B cell (primary cell): ENCODE measurements around the gene DPH1. TPM values are rescaled to one million over a fixed set of nuclear protein-coding genes. Genes with fewer than 3 reads are reported as not detected.

ENCODE experiments used
- ATAC-seq: fragments of 200-7000 bp; cut with Tn5 transposase; one replicate; pipeline ENCODE4 v1.10.0; 2021; ENCODE audit warnings: low read depth, mild to moderate bottlenecking, moderate number of reproducible peaks, moderate library complexity
- CTCF ChIA-PET: fragments of 350-600 bp; sonication (Branson Sonifier 250); formaldehyde crosslinking; loops from one replicate; lab custom pipeline; 2021; ENCODE audit warnings: antibody characterized with exemption, inconsistent platforms; lab: Charles Lee
- POLR2A ChIA-PET: fragments of 350-600 bp; sonication (Branson Sonifier 250); formaldehyde crosslinking; loops from one replicate; lab custom pipeline; 2021; ENCODE audit warnings: antibody characterized with exemption; lab: Charles Lee
- DNase-seq: peaks from one replicate; pipeline ENCODE4 v3.0.0; 2013
- H2AFZ ChIP-seq: 2 replicates; pipeline ENCODE4 v1.6.1; 2012; ENCODE audit warnings: mild to moderate bottlenecking, low read depth, low read length; ENCODE audit not compliant: insufficient read depth, poor library complexity, severe bottlenecking
- H3K27ac ChIP-seq, 2 donors: 1 replicate in 1 of 2; 2 replicates in 1 of 2; pipeline ENCODE4 v1.5.1; 2012 to 2013; ENCODE audit warnings: low read length in 2 of 2, mild to moderate bottlenecking in 2 of 2, moderate library complexity in 1 of 2
- H3K27me3 ChIP-seq, 4 experiments: fragments of 200-600 bp in 1 of 4; sonication (generic) in 1 of 4; replicated peaks in 1 of 4; 1 replicate in 2 of 4; 2 replicates in 2 of 4; pipeline versions ENCODE4 v1.6.1 to v1.7.0; 2013 to 2016; ENCODE audit warnings: low read length in 3 of 4, mild to moderate bottlenecking in 2 of 4, mixed read lengths in 1 of 4, moderate library complexity in 1 of 4; ENCODE audit not compliant: insufficient read depth in 4 of 4, control insufficient read depth in 3 of 4; ENCODE audit errors: control extremely low read depth in 1 of 4
- H3K36me3 ChIP-seq, 2 experiments: replicated peaks in 1 of 2; 1 replicate in 1 of 2; 2 replicates in 1 of 2; pipeline versions ENCODE4 v1.6.1 to v1.7.1; 2013; ENCODE audit warnings: low read length in 1 of 2; ENCODE audit not compliant: insufficient read depth in 2 of 2, control insufficient read depth in 1 of 2; ENCODE audit errors: control extremely low read depth in 1 of 2, extremely low read depth in 1 of 2
- H3K4me1 ChIP-seq, 2 donors: fragments of 200-600 bp in 1 of 2; sonication (generic) in 1 of 2; 1 replicate in 1 of 2; 2 replicates in 1 of 2; pipeline versions ENCODE4 v1.5.1 to v1.6.1; 2013 to 2017; ENCODE audit warnings: low read length in 2 of 2; ENCODE audit not compliant: control insufficient read depth in 2 of 2, insufficient read depth in 2 of 2
- H3K4me2 ChIP-seq: replicated peaks from 2 replicates; pipeline ENCODE3; 2012; ENCODE audit warnings: mild to moderate bottlenecking, low read depth, low read length; ENCODE audit not compliant: poor library complexity, severe bottlenecking
- H3K4me3 ChIP-seq, 5 experiments: fragments of 200-600 bp in 1 of 5; sonication (generic) in 1 of 5; 1 replicate in 3 of 5; 2 replicates in 2 of 5; pipeline versions ENCODE4 v1.5.1 to v1.7.0; 2011 to 2016; ENCODE audit warnings: low read length in 4 of 5, mild to moderate bottlenecking in 4 of 5, low read depth in 2 of 5, control low read depth in 1 of 5, moderate library complexity in 1 of 5; ENCODE audit not compliant: insufficient read depth in 1 of 5; ENCODE audit errors: control extremely low read depth in 1 of 5, extremely low read depth in 1 of 5
- H3K79me2 ChIP-seq: fragments of 200-600 bp; sonication (generic); one replicate; pipeline ENCODE4 v1.6.0; 2016; ENCODE audit warnings: low read length; ENCODE audit not compliant: control insufficient read depth, insufficient read depth
- H3K9ac ChIP-seq: fragments of 200-600 bp; sonication (generic); 2 replicates; pipeline ENCODE4 v1.6.1; 2017; ENCODE audit warnings: mild to moderate bottlenecking, low read length, moderate library complexity
- H3K9me3 ChIP-seq, 3 donors: one replicate each; pipeline versions ENCODE4 v1.6.1 to v1.7.1; 2013; ENCODE audit warnings: low read length in 2 of 3; ENCODE audit not compliant: control insufficient read depth in 2 of 3, insufficient read depth in 1 of 3; ENCODE audit errors: control extremely low read depth in 1 of 3
- H4K20me1 ChIP-seq: 2 replicates; pipeline ENCODE4 v1.6.0; 2012; ENCODE audit warnings: mild to moderate bottlenecking, low read length; ENCODE audit not compliant: insufficient read depth, control insufficient read depth, poor library complexity, severe bottlenecking
- H3K27ac Mint-ChIP-seq: one replicate; pipeline ENCODE4 v1.8.0; 2021; ENCODE audit warnings: mixed read lengths
- H3K27me3 Mint-ChIP-seq: one replicate; pipeline ENCODE4 v1.8.0; 2021; ENCODE audit warnings: mixed read lengths
- H3K4me1 Mint-ChIP-seq: one replicate; pipeline ENCODE4 v1.8.0; 2021; ENCODE audit warnings: mixed read lengths
- H3K4me3 Mint-ChIP-seq: one replicate; pipeline ENCODE4 v1.8.0; 2021; ENCODE audit warnings: mixed read lengths
- H3K9me3 Mint-ChIP-seq: one replicate; pipeline ENCODE4 v1.8.0; 2022; ENCODE audit warnings: mixed read lengths; ENCODE audit not compliant: insufficient read depth
- CTCF ChIP-seq: fragments of 200-600 bp; IDR thresholded peaks from one replicate; pipeline ENCODE4 v1.8.0; 2022; ENCODE audit warnings: antibody characterized with exemption, mild to moderate bottlenecking
- EZH2 ChIP-seq: IDR thresholded peaks from 2 replicates; pipeline ENCODE4 v1.6.1; 2012; ENCODE audit warnings: borderline replicate concordance, low read depth, mild to moderate bottlenecking, moderate library complexity, low read length; ENCODE audit not compliant: insufficient read depth, poor library complexity, severe bottlenecking
- WGBS: methylation state at CpG from one replicate; pipeline ENCODE4 v1.1.5; 2013; ENCODE audit warnings: missing lambda C conversion rate; ENCODE audit not compliant: insufficient coverage; 5-methylcytosine and 5-hydroxymethylcytosine counted together
- intact Hi-C: fragments of 100-400 bp; cut with micrococcal nuclease; formaldehyde crosslinking; loops from one replicate; pipeline ENCODE4 v1.10.0; 2022
- polyA plus RNA-seq: library from polyadenylated mRNA; depleted of rRNA; stranded (reverse); fragments of >200 nt; gene quantifications from 2 replicates; pipeline ENCODE4 v1.2.3, GENCODE V29; 2012
- total RNA-seq, 2 donors: library from RNA; stranded (reverse); fragments of 120-200 nt in 1 of 2; gene quantifications; 1 replicate in 1 of 2; 2 replicates in 1 of 2; pipeline versions ENCODE4 v1.2.3 to v1.2.4, GENCODE V29; 2013 to 2022

The DPH1 gene
- total and polyA plus RNA-seq, 2 donors (not counting 1 experiment from before 2014, with no cell fraction given), result 83.6 to 105 TPM

- H4K20me1 ChIP-seq, result peaks cover 25% of the 10 kb centered on the region
- TF ChIP-seq EZH2 (no peak), CTCF (no peak)
- ATAC-seq (no peak), DNase-seq (no peak)
- no peak overlapping the region for H3K4me3 ChIP-seq
- peak overlapping the region; percentile 35 for H3K4me3 Mint-ChIP-seq
- H3K27me3 ChIP-seq, result peaks cover 0 to 56% (median 19%) of the 10 kb centered on the region in 4 experiments
- peaks cover 43 to 55% of the 10 kb centered on the region in 2 donors for H3K4me1 ChIP-seq
- intact Hi-C loops, result no loop called here
- peaks cover 20% of the 10 kb centered on the region for H3K79me2 ChIP-seq
- ChIA-PET CTCF (interaction anchor here (1.7 kb wide), 1 partner anchor 311 kb away, joined by 6 read pairs; no protein-coding TSS in a partner anchor), POLR2A (no interaction called here)
- H3K27me3 Mint-ChIP-seq, result peaks cover 30% of the 10 kb centered on the region
- H3K4me1 Mint-ChIP-seq, result peaks cover 35% of the 10 kb centered on the region
- no peak overlapping the region for H3K27ac ChIP-seq
- H3K9me3 Mint-ChIP-seq, result no peaks in the 10 kb centered on the region
- H3K9ac ChIP-seq, result no peak overlapping the region
- H3K27ac Mint-ChIP-seq, result no peak overlapping the region
- H3K4me2 ChIP-seq, result no peak overlapping the region
- peaks cover 0 to 16% (median 0%) of the 10 kb centered on the region in 3 donors for H3K9me3 ChIP-seq
- H3K36me3 ChIP-seq, result peaks cover 0 to 6% of the 10 kb centered on the region in 2 experiments
- no peak overlapping the region for H2AFZ ChIP-seq
- 71% methylated on average over 6 of the region's 11 CpGs for WGBS
Measured at GRCh38 chr17:2027528-2028233, 2.3 kb upstream of the DPH1 start.

GRCh38 chr17:2028234-2028614, 1.7 kb upstream of the DPH1 start:
- peaks cover 25% of the 10 kb centered on the region for H3K79me2 ChIP-seq
- Mint-ChIP-seq H3K9me3 (no peaks in the 10 kb centered on the region), H3K27me3 (peaks cover 24% of the 10 kb centered on the region), H3K4me1 (peaks cover 39% of the 10 kb centered on the region), H3K27ac (no peak overlapping the region), H3K4me3 (peak overlapping the region; percentile 37)
- ATAC-seq (no peak), DNase-seq (no peak)
- 92% methylated on average over 5 of the region's 5 CpGs for WGBS
- ChIA-PET POLR2A (no interaction called here), CTCF (interaction anchor here (1.0 kb wide), 1 partner anchor 13 kb away, joined by 3 read pairs; no protein-coding TSS in a partner anchor)
- no peak overlapping the region for H2AFZ ChIP-seq
- peaks cover 0 to 6% of the 10 kb centered on the region in 2 experiments for H3K36me3 ChIP-seq
- TF ChIP-seq EZH2, result no peak
- no peak for TF ChIP-seq CTCF
- no peak overlapping the region for H3K4me3 ChIP-seq
- peaks cover 0 to 50% (median 16%) of the 10 kb centered on the region in 4 experiments for H3K27me3 ChIP-seq
- H4K20me1 ChIP-seq, result peaks cover 30% of the 10 kb centered on the region
- intact Hi-C loops, result no loop called here
- no peak overlapping the region for H3K27ac ChIP-seq
- H3K4me2 ChIP-seq, result no peak overlapping the region
- peaks cover 0 to 13% (median 0%) of the 10 kb centered on the region in 3 donors for H3K9me3 ChIP-seq
- no peak overlapping the region for H3K9ac ChIP-seq
- H3K4me1 ChIP-seq, result peaks cover 37 to 50% of the 10 kb centered on the region in 2 donors
